DND-41 (cell line): ENCODE data around the gene EDN2.

ENCODE experiments used
- ATAC-seq: fragments of 200-7000 bp; cut with Tn5 transposase; 3 replicates; pipeline ENCODE4 v1.9.1; 2021; ENCODE audit warnings: low read depth; ENCODE audit not compliant: insufficient read depth
- DNase-seq: peaks from one replicate; pipeline ENCODE4 v3.0.0-alpha.2; 2020
- H2AFZ ChIP-seq: 2 replicates; pipeline ENCODE4 v1.6.0; 2012; ENCODE audit warnings: low read depth, low read length
- H3K27ac ChIP-seq: 2 replicates; pipeline ENCODE4 v1.5.1; 2012; ENCODE audit warnings: low read length, inconsistent platforms
- H3K27me3 ChIP-seq: fragments of 200-600 bp; sonication (generic); 2 replicates; pipeline ENCODE4 v1.6.0; 2012; ENCODE audit warnings: low read length, mild to moderate bottlenecking, inconsistent platforms; ENCODE audit not compliant: insufficient read depth, poor library complexity
- H3K36me3 ChIP-seq: 2 replicates; pipeline ENCODE4 v1.5.1; 2012; ENCODE audit warnings: low read length, inconsistent platforms; ENCODE audit not compliant: insufficient read depth
- H3K4me1 ChIP-seq: 2 replicates; pipeline ENCODE4 v1.5.1; 2012; ENCODE audit warnings: mild to moderate bottlenecking, low read length; ENCODE audit not compliant: insufficient read depth
- H3K4me2 ChIP-seq: 2 replicates; pipeline ENCODE4 v1.6.0; 2012; ENCODE audit warnings: mild to moderate bottlenecking, moderate library complexity, low read length, inconsistent platforms; ENCODE audit not compliant: insufficient read depth
- H3K4me3 ChIP-seq, 2 experiments: fragments of 200-600 bp in 1 of 2; shearing (Covaris generic) in 1 of 2; 2 replicates each; pipeline ENCODE4 v1.5.1; 2012 to 2016; ENCODE audit warnings: inconsistent platforms in 2 of 2, low read length in 2 of 2, mild to moderate bottlenecking in 2 of 2, low read depth in 1 of 2, moderate library complexity in 1 of 2
- H3K79me2 ChIP-seq: 2 replicates; pipeline ENCODE4 v1.6.0; 2012; ENCODE audit warnings: low read length, inconsistent platforms; ENCODE audit not compliant: insufficient read depth
- H3K9ac ChIP-seq: 2 replicates; pipeline ENCODE4 v1.6.0; 2012; ENCODE audit warnings: low read depth, mild to moderate bottlenecking, inconsistent platforms, low read length, moderate library complexity
- H3K9me3 ChIP-seq: 2 replicates; pipeline ENCODE4 v1.5.1; 2012; ENCODE audit warnings: low read length, moderate library complexity, mild to moderate bottlenecking, inconsistent platforms; ENCODE audit not compliant: insufficient read depth, severe bottlenecking
- H4K20me1 ChIP-seq: 2 replicates; pipeline ENCODE4 v1.6.0; 2012; ENCODE audit warnings: low read length; ENCODE audit not compliant: insufficient read depth
- CTCF ChIP-seq: IDR thresholded peaks from 2 replicates; pipeline ENCODE4 v1.5.1; 2012; ENCODE audit warnings: borderline replicate concordance, low read length, moderate library complexity, mild to moderate bottlenecking; ENCODE audit not compliant: poor library complexity, severe bottlenecking; ENCODE audit errors: extremely low read depth
- EZH2 ChIP-seq: IDR thresholded peaks from 3 replicates; pipeline ENCODE4 v1.6.1; 2012; ENCODE audit warnings: borderline replicate concordance, low read depth, mild to moderate bottlenecking, moderate library complexity, low read length, inconsistent platforms; ENCODE audit not compliant: severe bottlenecking

The EDN2 gene

DNA sequence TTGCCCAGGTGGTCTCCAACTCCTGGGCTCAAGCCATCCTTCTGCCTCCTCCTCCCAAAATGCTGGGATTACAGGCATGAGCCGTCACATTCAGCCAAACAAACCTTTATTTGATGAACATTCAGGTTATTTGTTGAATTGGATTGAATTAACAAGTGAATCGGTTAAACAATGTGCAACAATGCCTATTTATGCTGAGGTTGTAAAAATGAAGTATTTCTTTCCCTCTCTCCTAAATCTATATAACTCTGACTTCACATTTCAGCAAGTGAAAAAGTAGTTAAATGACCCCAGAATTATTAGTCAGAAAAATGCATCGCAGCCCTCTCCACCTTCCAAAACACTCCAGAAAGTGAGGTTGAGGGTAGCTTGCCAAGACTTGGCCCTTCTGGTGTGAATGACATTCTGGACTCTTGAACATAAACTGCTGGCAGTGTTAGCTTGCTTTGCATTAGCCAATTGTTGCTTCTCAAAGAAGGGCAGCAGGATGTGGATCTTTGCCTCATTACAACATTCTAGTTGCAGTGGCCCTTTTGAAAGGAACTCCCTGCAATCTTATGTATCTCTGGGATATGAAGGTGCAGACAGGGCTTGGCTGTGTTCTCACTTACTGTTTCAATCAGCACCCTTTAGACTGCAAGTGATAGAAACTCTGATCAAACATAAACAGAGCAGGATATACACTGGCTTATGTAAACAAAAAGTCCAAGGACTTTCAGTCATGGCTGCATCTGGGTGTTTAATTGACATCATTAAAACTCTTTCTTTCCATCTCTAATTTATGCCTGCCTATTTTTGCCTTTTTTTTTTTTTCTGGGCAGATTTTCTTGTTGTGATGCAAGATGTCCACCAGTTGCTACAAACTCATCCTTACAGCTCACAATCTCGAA, 22.4 kb downstream of the EDN2 start:
- H3K27me3 ChIP-seq: peaks cover 13% of the 10 kb centered on the region
- H4K20me1 ChIP-seq: 0 out of 2 replicates have a peak, but pooled peaks cover 4% of the 10 kb centered on the region
- no peaks in the 10 kb centered on the region for H3K79me2 ChIP-seq
- no peak for ATAC-seq
- H3K9me3 ChIP-seq: no peaks in the 10 kb centered on the region
- DNase-seq: no peak
- H3K9ac ChIP-seq: no peak overlapping the region
- no peak overlapping the region for H3K4me3 ChIP-seq
- TF ChIP-seq CTCF (no peak), EZH2 (no peak)
- no peak overlapping the region for H2AFZ ChIP-seq
- no peak overlapping the region for H3K4me2 ChIP-seq
- H3K27ac ChIP-seq: no peak overlapping the region
- H3K4me1 ChIP-seq: no peaks in the 10 kb centered on the region
- no peaks in the 10 kb centered on the region for H3K36me3 ChIP-seq

GRCh38 chr1:41456847-41457540, 27.5 kb downstream of the EDN2 start:
- Histone ChIP-seq H3K4me3 (no peak overlapping the region), H3K36me3 (no peaks in the 10 kb centered on the region), H3K27ac (no peak overlapping the region), H3K4me2 (no peak overlapping the region), H3K4me1 (no peaks in the 10 kb centered on the region), H3K9ac (no peak overlapping the region), H3K79me2 (no peaks in the 10 kb centered on the region), H3K9me3 (no peaks in the 10 kb centered on the region), H4K20me1 (no peaks in the 10 kb centered on the region), H2AFZ (no peak overlapping the region), H3K27me3 (no peaks in the 10 kb centered on the region)
- ATAC-seq (no peak), DNase-seq (no peak)
- TF ChIP-seq EZH2 (no peak), CTCF (no peak)

GRCh38 chr1:41455479-41456332, 28.8 kb downstream of the EDN2 start:
- no peak for TF ChIP-seq EZH2
- TF ChIP-seq CTCF: no peak
- Histone ChIP-seq H3K79me2 (no peaks in the 10 kb centered on the region), H3K27me3 (no peaks in the 10 kb centered on the region), H3K4me2 (no peak overlapping the region), H3K4me1 (no peaks in the 10 kb centered on the region), H3K36me3 (no peaks in the 10 kb centered on the region), H2AFZ (no peak overlapping the region), H4K20me1 (no peaks in the 10 kb centered on the region), H3K27ac (no peak overlapping the region), H3K9me3 (no peaks in the 10 kb centered on the region), H3K9ac (no peak overlapping the region), H3K4me3 (no peak overlapping the region)
- ATAC-seq: no peak
- no peak for DNase-seq
